Stomach smooth muscle (tissue), 2 donors: ENCODE measurements around the gene MYO19.
"Not testable (repeated sequence)": the region's sequence is repeated elsewhere in the genome, so short reads cannot be mapped to it uniquely, and the experiment has no call there.

ENCODE experiments used
- H3K27ac ChIP-seq: one replicate; pipeline ENCODE4 v1.7.0; 2013; ENCODE audit warnings: mild to moderate bottlenecking, low read length, inconsistent platforms
- H3K27me3 ChIP-seq, 2 donors: one replicate each; pipeline ENCODE4 v1.7.0; 2013; ENCODE audit warnings: low read length in 2 of 2; ENCODE audit not compliant: insufficient read depth in 2 of 2, control insufficient read depth in 1 of 2
- H3K36me3 ChIP-seq, 2 donors: one replicate each; pipeline ENCODE4 v1.7.0; 2013; ENCODE audit warnings: low read length in 2 of 2; ENCODE audit not compliant: control insufficient read depth in 2 of 2, insufficient read depth in 2 of 2
- H3K4me1 ChIP-seq: one replicate; pipeline ENCODE4 v1.7.0; 2013; ENCODE audit warnings: low read length; ENCODE audit not compliant: control insufficient read depth, insufficient read depth
- H3K4me3 ChIP-seq, 2 donors: one replicate each; pipeline ENCODE4 v1.7.0; 2013; ENCODE audit warnings: low read length in 2 of 2
- H3K9ac ChIP-seq, 2 donors: one replicate each; pipeline ENCODE4 v1.7.0; 2013; ENCODE audit warnings: low read length in 2 of 2, mild to moderate bottlenecking in 1 of 2
- H3K9me3 ChIP-seq, 2 donors: one replicate each; pipeline ENCODE4 v1.7.0; 2013; ENCODE audit warnings: low read length in 2 of 2; ENCODE audit not compliant: control insufficient read depth in 2 of 2
- donor health status: healthy.
- donor health status: Pancreatic carcinoma.

MYO19 gene

DNA sequence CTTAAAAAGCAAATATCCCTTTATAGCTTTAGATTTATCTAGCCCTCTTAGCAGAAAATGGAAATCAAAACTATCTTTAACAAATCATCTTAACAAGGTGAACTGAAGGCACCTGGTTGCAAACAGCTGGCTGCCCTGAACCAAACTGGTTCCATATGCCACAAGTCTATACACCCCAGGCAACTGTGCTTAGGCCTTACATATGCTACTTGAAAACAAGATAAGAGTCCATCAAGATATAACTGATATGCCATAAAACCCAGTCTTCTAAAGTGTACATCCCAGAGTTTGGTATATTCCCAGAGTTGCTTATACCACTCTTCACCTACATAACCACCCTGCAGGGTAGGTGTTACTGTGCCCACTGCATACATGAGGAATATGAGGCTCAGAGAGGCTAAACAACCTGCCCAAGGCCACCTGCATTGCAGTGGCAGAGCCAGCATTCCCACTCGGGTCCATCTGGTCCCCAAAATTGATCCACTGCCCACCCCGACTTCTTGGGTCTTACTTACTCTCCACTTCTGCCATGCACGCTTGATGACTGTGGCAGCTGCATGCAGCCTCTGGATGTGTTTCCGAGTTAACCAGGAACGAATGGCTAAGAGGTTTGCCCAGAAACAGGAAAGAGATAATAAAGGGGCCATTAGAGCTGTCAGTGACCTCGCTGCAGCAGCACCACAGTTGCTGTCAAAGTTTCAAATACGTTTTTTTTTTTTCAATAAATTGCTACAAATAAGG is 35.9 kb downstream of the MYO19 start:
- Histone ChIP-seq H3K4me3 (no peak overlapping the region), H3K36me3 (peaks cover 46 to 48% of the 10 kb centered on the region in 2 donors), H3K9me3 (no peaks in the 10 kb centered on the region), H3K27ac (no peak overlapping the region), H3K27me3 (no peaks in the 10 kb centered on the region), H3K4me1 (no peaks in the 10 kb centered on the region), H3K9ac (no peak overlapping the region)

DNA sequence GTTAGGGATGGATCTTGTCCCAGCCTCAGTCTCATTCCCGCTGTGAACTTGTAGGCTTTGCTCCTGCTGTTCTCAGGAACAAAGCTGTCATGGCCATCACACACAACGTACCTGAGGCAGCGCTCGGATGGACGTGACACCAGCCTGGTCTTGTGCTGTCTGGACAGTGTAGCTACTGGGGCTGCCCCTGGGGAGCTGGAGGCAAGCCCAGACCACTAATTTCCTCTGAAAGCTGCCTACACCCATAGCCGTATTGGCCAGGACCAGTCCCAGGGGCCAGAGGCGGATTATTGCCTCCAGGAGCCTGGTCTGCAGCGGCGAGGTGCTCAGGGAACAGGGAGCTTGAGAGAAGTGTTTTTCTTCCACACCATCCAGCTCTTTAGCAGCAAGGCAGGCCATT is 36.5 kb downstream of the MYO19 start:
- no peak overlapping the region for H3K9ac ChIP-seq
- H3K9me3 ChIP-seq, result no peaks in the 10 kb centered on the region
- H3K27ac ChIP-seq, result no peak overlapping the region
- no peak overlapping the region for H3K4me3 ChIP-seq
- no peaks in the 10 kb centered on the region for H3K4me1 ChIP-seq
- no peaks in the 10 kb centered on the region for H3K27me3 ChIP-seq
- H3K36me3 ChIP-seq, result peaks cover 47 to 50% of the 10 kb centered on the region in 2 donors

DNA sequence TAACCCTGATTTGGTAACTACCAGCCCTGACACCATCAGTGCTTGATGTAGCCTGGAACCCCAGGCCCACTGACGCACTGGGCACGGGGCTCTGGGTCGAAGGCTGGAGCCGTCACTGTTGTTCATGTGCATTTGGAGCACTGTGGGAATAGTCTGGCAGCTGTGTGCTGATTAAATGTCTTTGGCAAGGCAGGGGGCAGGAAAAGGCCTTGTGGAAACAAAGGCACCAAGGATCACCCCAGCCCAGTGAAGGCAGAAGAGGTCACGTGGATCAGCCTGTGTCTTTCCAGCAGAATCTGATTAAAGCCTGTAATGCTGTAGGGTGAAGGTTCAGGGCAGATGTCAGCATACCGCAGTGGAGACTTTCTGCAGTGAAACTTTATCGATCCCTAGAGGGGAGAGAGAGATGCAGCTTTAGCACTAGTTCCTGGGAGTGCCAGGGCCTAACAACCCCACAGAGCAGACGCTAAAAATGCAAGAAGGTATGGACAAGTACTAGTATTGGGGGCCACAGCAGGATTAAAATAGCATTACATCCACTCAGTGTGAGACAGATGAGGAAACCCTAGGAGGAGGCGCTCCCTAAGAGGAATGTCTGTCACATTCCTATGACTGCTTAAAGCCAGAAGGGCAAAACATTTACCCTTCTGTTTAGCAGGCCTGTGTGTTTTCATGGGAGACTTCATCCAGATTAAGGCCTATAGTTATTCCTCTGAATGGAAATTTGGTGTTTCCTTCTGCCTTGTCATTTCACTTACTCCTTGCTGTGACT is 38.5 kb downstream of the MYO19 start:
- no peak overlapping the region for H3K9ac ChIP-seq
- H3K4me3 ChIP-seq, result no peak overlapping the region
- peaks cover 53 to 62% of the 10 kb centered on the region in 2 donors for H3K36me3 ChIP-seq
- H3K9me3 ChIP-seq, result no peaks in the 10 kb centered on the region
- no peaks in the 10 kb centered on the region for H3K4me1 ChIP-seq
- H3K27me3 ChIP-seq, result no peaks in the 10 kb centered on the region
- H3K27ac ChIP-seq, result no peak overlapping the region

DNA sequence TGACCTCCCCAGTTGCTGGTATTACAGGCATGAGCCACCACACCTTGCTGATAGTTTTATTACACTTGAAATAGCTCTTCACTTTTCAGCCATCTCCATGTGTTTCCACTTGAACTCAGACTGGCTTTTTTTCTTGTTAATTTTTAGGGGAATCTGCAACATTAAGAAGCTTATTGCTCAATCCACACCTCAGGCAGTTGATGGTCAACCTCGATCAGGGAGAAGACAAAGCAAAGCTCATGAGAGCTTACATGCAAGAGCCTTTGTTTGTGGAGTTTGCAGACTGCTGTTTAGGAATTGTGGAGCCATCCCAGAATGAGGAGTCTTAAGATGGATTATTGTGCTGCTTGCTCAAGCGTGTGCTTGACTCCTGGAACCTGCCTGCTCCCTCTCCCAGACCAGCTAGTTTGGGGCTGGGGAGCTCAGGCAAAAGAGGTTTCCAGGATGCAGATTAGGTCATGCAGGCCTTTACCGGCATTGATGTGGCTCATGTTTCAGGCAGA is 39.5 kb downstream of the MYO19 start:
- H3K9ac ChIP-seq, result no peak overlapping the region
- no peak overlapping the region for H3K27ac ChIP-seq
- H3K4me3 ChIP-seq, result no peak overlapping the region
- peaks cover 49 to 57% of the 10 kb centered on the region in 2 donors for H3K36me3 ChIP-seq
- no peaks in the 10 kb centered on the region for H3K27me3 ChIP-seq
- H3K9me3 ChIP-seq, result no peaks in the 10 kb centered on the region
- no peaks in the 10 kb centered on the region for H3K4me1 ChIP-seq

DNA sequence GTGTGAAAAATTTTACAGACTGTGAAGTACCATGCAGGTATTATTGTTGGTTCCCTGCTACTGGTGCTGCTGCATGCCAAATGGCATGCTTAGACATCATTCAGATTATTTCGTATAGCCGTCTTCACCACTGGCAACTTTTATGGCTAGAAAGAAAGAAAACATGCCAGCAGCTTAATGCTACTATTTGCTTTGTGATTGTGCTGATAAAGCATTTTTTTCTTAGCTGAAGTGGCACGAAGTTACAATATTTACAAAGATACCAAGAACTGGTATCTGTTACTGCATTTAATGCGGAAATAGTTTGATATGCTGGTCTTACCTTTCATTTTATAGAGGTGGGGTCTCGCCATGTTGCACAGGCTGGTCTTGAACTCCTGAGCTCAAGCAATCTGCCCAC is 40.0 kb downstream of the MYO19 start:
- Histone ChIP-seq H3K36me3 (peaks cover 49 to 57% of the 10 kb centered on the region in 2 donors), H3K4me1 (no peaks in the 10 kb centered on the region), H3K27ac (no peak overlapping the region)

DNA sequence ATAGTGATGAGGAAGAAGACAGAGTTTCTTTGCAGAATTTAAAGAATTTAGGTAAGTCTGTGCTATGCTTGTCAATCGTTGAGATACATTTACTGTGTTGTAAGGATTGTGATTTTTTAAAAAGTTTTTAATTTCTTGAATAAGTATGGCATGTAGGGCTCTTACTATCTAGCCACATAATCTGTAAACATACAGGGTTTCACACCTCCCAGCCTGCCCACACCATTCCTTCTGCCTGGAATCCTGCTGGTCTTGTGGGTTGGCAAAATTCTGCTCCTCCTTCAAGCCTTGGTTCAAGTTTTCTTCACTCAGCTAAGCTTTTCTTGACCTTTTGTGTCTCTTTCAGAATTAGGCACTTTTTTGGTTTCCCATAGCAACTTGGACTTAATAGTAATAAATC is 40.7 kb downstream of the MYO19 start:
- H3K4me3 ChIP-seq, result no peak overlapping the region
- no peak overlapping the region for H3K9ac ChIP-seq
- no peaks in the 10 kb centered on the region for H3K9me3 ChIP-seq
- no peak overlapping the region for H3K27ac ChIP-seq
- H3K36me3 ChIP-seq, result peaks cover 49 to 57% of the 10 kb centered on the region in 2 donors
- H3K27me3 ChIP-seq, result no peaks in the 10 kb centered on the region
- H3K4me1 ChIP-seq, result no peaks in the 10 kb centered on the region

More for the DNA sequence above, 40.0 kb downstream of the MYO19 start:
- no peak overlapping the region for H3K4me3 ChIP-seq
- no peaks in the 10 kb centered on the region for H3K27me3 ChIP-seq
- no peak overlapping the region for H3K9ac ChIP-seq
- no peaks in the 10 kb centered on the region for H3K9me3 ChIP-seq

DNA sequence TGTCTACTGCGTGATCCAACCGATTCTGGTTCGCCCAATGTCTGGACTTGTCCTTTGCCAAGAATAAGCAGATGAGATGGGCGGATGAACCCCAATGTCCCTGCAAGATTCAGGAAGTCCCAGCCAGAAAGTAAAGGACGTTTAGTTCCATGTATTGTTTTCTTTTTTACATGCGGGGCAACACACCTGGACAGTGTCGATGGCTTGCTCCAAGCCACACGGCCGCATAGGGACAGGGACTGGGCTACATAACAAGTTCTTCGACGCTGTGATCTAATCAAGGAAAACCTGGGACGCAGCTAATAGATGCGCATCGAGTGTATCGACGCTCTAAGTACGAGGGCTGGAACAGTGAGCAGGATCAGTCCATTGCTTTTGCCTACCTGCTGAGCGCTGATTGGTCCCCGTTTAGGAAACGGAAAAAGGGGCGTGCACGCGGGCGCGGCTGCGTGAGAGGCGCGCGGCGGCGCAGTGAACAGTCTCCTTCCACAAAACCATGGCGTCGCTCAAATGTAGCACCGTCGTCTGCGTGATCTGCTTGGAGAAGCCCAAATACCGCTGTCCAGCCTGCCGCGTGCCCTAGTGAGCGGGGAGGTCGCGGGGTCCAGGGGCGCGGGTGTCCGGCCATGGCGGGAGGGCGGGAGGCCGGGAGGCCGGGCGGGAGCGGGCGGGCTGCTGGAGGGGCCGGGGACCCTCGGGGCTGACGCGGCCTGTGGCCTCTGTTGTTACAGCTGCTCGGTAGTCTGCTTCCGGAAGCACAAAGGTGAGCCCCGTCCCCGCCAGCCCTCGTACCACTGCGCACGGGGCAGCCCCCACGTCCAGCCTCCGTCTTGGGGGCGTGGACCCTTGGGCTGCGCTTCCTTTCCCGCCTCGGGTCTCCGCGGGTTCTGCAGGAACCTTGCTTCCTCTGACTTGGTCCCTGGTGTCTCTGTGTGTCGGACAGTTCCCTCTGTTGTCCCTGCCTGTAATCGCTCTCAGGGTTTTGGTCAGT is 48.2 kb downstream of the MYO19 start, which contains the start of gene ZNHIT3:
Gene ZNHIT3 (plus strand): TSS at position 478 of the 991 bp plus-strand sequence. CDS start 19 bp downstream, at position 497.
- Histone ChIP-seq H3K4me1 (peaks cover 35% of the 10 kb centered on the region), H3K36me3 (peaks cover 0 to 2% of the 10 kb centered on the region in 2 donors), H3K9ac (peak within 1 kb of the TSS; percentile 75 to 92), H3K27ac (peak within 1 kb of the TSS; percentile 55), H3K4me3 (peak within 1 kb of the TSS; percentile 94 to 99), H3K9me3 (no peaks in the 10 kb centered on the region), H3K27me3 (peaks cover 0 to 7% of the 10 kb centered on the region in 2 donors)

DNA sequence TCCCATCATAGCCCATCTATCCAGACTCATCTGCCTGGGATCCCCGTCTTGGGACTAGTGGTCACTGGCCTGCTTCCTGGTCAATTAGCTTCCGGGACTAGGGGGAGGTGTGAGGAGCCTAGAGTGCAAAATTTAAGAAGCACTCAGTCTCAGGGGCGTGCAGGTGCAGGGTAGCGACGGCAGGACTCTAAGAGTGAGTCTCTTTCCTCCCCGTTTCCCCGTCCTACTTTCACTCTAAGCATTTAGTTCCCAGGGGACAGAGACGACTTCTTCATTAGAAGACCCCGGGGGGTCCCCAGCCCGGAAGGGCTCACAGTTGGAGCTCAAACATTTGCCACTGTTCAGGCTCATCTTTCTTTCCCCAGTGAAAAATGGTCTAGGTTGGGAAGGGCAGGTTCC is 48.9 kb downstream of the MYO19 start:
- H3K9ac ChIP-seq, result peak overlapping the region; percentile 75 to 80
- peak overlapping the region; percentile 94 to 99 for H3K4me3 ChIP-seq
- peaks cover 0 to 7% of the 10 kb centered on the region in 2 donors for H3K27me3 ChIP-seq
- peak overlapping the region; percentile 55 for H3K27ac ChIP-seq
- H3K4me1 ChIP-seq, result peaks cover 35% of the 10 kb centered on the region
- H3K36me3 ChIP-seq, result no peaks in the 10 kb centered on the region
- no peaks in the 10 kb centered on the region for H3K9me3 ChIP-seq

DNA sequence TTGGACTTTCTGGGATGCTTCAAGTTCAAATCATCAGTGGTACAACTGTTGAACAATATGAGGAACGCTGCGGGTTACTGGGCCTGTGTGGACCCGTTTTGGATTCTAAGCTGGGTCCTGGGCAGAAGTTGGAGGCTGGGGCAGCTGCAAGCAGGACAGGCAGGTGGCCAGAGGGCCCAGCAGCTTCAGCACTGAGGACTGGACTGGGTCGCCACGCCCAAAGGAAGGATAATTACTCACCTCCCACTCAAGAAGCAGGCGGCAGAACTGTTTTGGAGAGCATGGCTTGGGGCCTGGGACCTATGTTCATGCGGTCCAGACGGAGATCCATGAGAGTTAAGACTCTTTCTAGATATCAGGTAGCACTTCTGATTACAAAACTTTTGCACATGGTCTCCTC is 49.6 kb downstream of the MYO19 start:
- Histone ChIP-seq H3K4me3 (no peak overlapping the region), H3K27me3 (peaks cover 0 to 7% of the 10 kb centered on the region in 2 donors), H3K9ac (no peak overlapping the region), H3K27ac (no peak overlapping the region), H3K9me3 (no peaks in the 10 kb centered on the region), H3K4me1 (peaks cover 35% of the 10 kb centered on the region), H3K36me3 (no peaks in the 10 kb centered on the region)

DNA sequence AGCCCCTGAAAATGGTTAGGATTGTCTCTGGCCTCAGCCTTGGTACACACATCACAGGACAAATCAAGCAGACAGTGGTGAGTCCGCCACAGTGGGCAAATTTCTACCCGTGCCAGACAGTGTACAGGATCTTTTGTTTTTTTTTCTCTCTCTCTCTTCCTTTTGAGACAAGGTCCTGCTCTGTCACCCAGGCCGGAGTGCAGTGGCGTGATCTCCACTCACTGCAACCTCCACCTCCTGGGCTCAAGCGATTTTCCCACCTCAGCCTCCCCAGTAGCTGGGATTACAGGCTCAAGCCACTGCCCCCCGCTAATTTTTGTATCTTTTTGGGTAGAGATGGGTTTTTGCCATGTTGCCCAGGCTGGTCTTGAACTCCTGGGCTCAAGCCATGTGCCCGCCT is 50.6 kb downstream of the MYO19 start:
- peaks cover 35% of the 10 kb centered on the region for H3K4me1 ChIP-seq
- H3K4me3 ChIP-seq, H3K9ac ChIP-seq, H3K27ac ChIP-seq, H3K9me3 ChIP-seq, H3K36me3 ChIP-seq, H3K27me3 ChIP-seq: not testable (repeated sequence)
